Uterus (tissue), 2 donors: ENCODE data around the gene ZNF880.
"Not testable (repeated sequence)": the region's sequence is repeated elsewhere in the genome, so short reads cannot be mapped to it uniquely, and the experiment has no call there.

ENCODE experiments used
- CTCF ChIP-seq, 4 experiments: fragments of 200-600 bp in 2 of 4; fragments of 450-650 bp in 2 of 4; sonication (generic) in 2 of 4; IDR thresholded peaks; one replicate each; pipeline ENCODE4 v1.5.1; 2016 to 2019; ENCODE audit warnings: antibody characterized with exemption in 4 of 4, mild to moderate bottlenecking in 2 of 4, moderate library complexity in 1 of 4
- POLR2A ChIP-seq, 2 donors: fragments of 450-650 bp; IDR thresholded peaks; one replicate each; pipeline ENCODE4 v1.6.1; 2016; ENCODE audit warnings: antibody characterized with exemption in 2 of 2, mild to moderate bottlenecking in 1 of 2, moderate library complexity in 1 of 2

DNA sequence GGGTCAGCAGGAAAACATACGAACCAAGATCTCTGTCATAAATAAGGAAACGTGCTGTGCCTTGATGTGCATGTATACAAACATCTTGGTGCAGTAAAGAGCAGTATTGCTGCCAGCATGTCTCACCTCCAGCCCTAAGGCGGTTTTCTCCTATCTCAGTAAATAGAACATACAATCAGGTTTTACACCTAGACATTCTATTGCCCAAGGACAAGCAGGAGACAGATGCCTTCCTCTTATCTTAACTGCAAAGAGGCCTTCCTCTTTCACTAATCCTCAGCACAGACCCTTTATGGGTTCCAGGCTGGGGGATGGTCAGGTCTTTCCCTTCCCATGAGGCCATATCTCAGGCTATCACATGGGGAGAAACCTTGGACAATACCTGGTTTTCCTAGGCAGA is 30.7 kb upstream of the ZNF880 start:
- TF ChIP-seq CTCF, POLR2A (IDR thresholded peaks at IDR 0.05): not testable (repeated sequence)
